Measurements from ENCODE around the gene SNAP29.
"Not testable (repeated sequence)": the region's sequence is repeated elsewhere in the genome, so short reads cannot be mapped to it uniquely, and the experiment has no call there.

SNAP29 gene

GRCh38 chr22:20930435-20930834, 71.6 kb downstream of the SNAP29 start:
- DNase-seq (ENCODE audit: low read depth) = not testable (repeated sequence)

- no peak for DNase-seq (ENCODE audit: low read depth)
Measured at GRCh38 chr22:20931126-20931654, 72.4 kb downstream of the SNAP29 start.

GRCh38 chr22:20933910-20934309, 75.1 kb downstream of the SNAP29 start:
- DNase-seq (ENCODE audit: low read depth) = no peak

- DNase-seq (ENCODE audit: low read depth) = not testable (repeated sequence)
Measured at GRCh38 chr22:20935049-20935448, 76.2 kb downstream of the SNAP29 start.

- DNase-seq (ENCODE audit: low read depth) = not testable (repeated sequence)
Measured at GRCh38 chr22:20935780-20936539, 77.2 kb downstream of the SNAP29 start.

GRCh38 chr22:20937031-20937793, 78.4 kb downstream of the SNAP29 start:
- DNase-seq (ENCODE audit: low read depth) = no peak

GRCh38 chr22:20937794-20938671, 79.2 kb downstream of the SNAP29 start:
- DNase-seq (ENCODE audit: low read depth) = no peak

GRCh38 chr22:20939457-20940185, 80.8 kb downstream of the SNAP29 start:
- not testable (repeated sequence) for DNase-seq (ENCODE audit: low read depth)

GRCh38 chr22:20940186-20940651, 81.4 kb downstream of the SNAP29 start:
- DNase-seq (ENCODE audit: low read depth) = no peak

Data from ELR (cell line).